OCI-LY7 (cell line): ENCODE data around the gene TXN.

Experiments
- CTCF ChIP-seq: fragments of 200-600 bp; sonication (generic); conservative IDR thresholded peaks from 2 replicates; pipeline ENCODE4 v1.5.1; 2014; ENCODE audit warnings: mild to moderate bottlenecking, antibody characterized with exemption, low read length, moderate library complexity, mixed read lengths
- EZH2phosphoT487 ChIP-seq: fragments of 200-600 bp; sonication (generic); IDR thresholded peaks from 2 replicates; pipeline ENCODE4 v1.6.1; 2018; ENCODE audit warnings: low read depth, borderline replicate concordance, mild to moderate bottlenecking, mixed run types, antibody characterized with exemption, low read length, moderate library complexity, mixed read lengths

- TF ChIP-seq CTCF (no peak), EZH2phosphoT487 (no peak)
Observed at GRCh38 chr9:110298043-110298605, 41.8 kb upstream of the TXN start.
